ENCODE measurements around the gene SEMA3A. TPM values are rescaled to one million over a fixed set of nuclear protein-coding genes. Genes with fewer than 3 reads are reported as not detected.
A peak's percentile ranks its signal among the peaks of the same experiment; 100 is the strongest.

Gene SEMA3A
- total and polyA plus RNA-seq, 2 of the 4 experiments (the other 2 are of a cell fraction) = 31.2 to 213 TPM

DNA sequence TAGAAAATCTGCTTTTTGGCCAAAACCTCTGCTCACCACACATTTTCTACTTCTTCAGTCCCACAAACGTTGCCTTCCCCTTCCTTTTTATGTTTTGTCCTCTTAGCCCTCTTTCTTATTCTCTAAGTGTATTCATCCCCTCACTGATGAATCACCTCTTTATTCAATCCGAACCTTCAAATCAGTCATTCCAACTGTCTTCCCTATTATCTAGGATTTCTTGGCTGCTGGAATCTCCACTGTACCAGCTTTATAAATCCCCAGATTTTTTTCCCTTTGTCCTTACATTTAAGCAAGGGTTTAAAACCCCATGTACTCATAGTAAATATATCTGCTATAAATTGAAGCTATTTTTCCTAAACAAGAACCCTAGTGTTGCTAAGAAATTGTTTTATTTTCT is 176.9 kb downstream of the SEMA3A start:
- Histone ChIP-seq H2BK15ac (ENCODE audit: low read depth, low read length) (no peak overlapping the region), H2BK20ac (ENCODE audit: low read depth, low read length) (no peak overlapping the region), H4K91ac (ENCODE audit: insufficient read depth, low read depth, low read length) (no peak overlapping the region), H2BK5ac (ENCODE audit: low read depth, low read length, poor library complexity, severe bottlenecking) (no peak overlapping the region), H3K27me3 (ENCODE audit: control insufficient read depth, insufficient read depth, low read length) (no peaks in the 10 kb centered on the region), H3K27ac (ENCODE audit: insufficient read depth, low read length) (no peak overlapping the region), H4K20me1 (ENCODE audit: insufficient read depth, low read length) (no peaks in the 10 kb centered on the region), H3K4me1 (ENCODE audit: control insufficient read depth, insufficient read depth, low read length) (no peaks in the 10 kb centered on the region; the same call in 1 of the 2 replicates), H3K4me3 (ENCODE audit: insufficient read depth, low read depth, low read length) (no peak overlapping the region), H2BK120ac (ENCODE audit: low read depth, low read length) (no peak overlapping the region), H3K9me1 (ENCODE audit: insufficient read depth, low read length) (no peaks in the 10 kb centered on the region; the same call in 1 of the 2 replicates), H2AFZ (replicated peaks; ENCODE audit: low read length, poor library complexity) (no peak overlapping the region), H3K4ac (ENCODE audit: low read depth, low read length) (no peak overlapping the region), H3K23ac (ENCODE audit: low read depth, low read length) (no peak overlapping the region), H3K9me3 (ENCODE audit: control insufficient read depth, insufficient read depth, low read length) (no peaks in the 10 kb centered on the region), H4K8ac (ENCODE audit: low read depth in 2 of 2, low read length in 2 of 2) (no peak overlapping the region), H3K14ac (replicated peaks; ENCODE audit: low read depth, low read length) (no peak overlapping the region; the same call in 1 of the 2 replicates), H3K36me3 (ENCODE audit: control insufficient read depth, insufficient read depth, low read length) (peaks cover 3% of the 10 kb centered on the region), H3K4me2 (ENCODE audit: low read depth, low read length) (no peak overlapping the region), H3K56ac (ENCODE audit: extremely low read depth, insufficient read depth, low read length) (no peak overlapping the region), H3K79me1 (ENCODE audit: low read depth in 1 of 2, low read length in 2 of 2) (peaks cover 10 to 27% of the 10 kb centered on the region in 2 experiments; a peak in 3 of 4 replicates), H3K18ac (ENCODE audit: low read depth, low read length) (peak overlapping the region; percentile 18; the same call in 1 of the 2 replicates), H2AK9ac (replicated peaks; ENCODE audit: low read depth, low read length, poor library complexity) (no peak overlapping the region), H2AK5ac (ENCODE audit: low read depth, low read length) (no peak overlapping the region), H3K9ac (ENCODE audit: low read depth, low read length) (no peak overlapping the region), H4K5ac (ENCODE audit: low read depth, low read length) (no peak overlapping the region)
- CTCF ChIA-PET = no interaction called here
- in situ Hi-C loops (cut with MboI; ENCODE audit: low sequenced_read_pairs) (no loop called here), intact Hi-C loops (cut with micrococcal nuclease) (no loop called here), dilution Hi-C loops (cut with HindIII; ENCODE audit: low sequenced_read_pairs, unreplicated experiment) (no loop called here)
- no peak for TF ChIP-seq BHLHE40 (IDR thresholded peaks at IDR 0.05; ENCODE audit: low read depth, low read length)
- no peak for TF ChIP-seq ELK1 (IDR thresholded peaks at IDR 0.05; ENCODE audit: borderline replicate concordance, low read depth, low read length)
- TF ChIP-seq CHD1 (IDR thresholded peaks at IDR 0.05; ENCODE audit: low read depth, low read length) = no peak
- BruUV-seq (replicated peaks) = no TSS peak
- 38% methylated on average over 1 of the region's 2 CpGs; no CpG with 5 or more reads in 1 of the 2 experiments for WGBS, 2 experiments (ENCODE audit: extremely low coverage in 2 of 2, insufficient read length in 1 of 2)
- ATAC-seq (ENCODE audit: low read depth) (no peak), DNase-seq (no peak)
- POLR2A ChIA-PET (ENCODE audit: unreplicated experiment) = interaction anchor here (0.6 kb wide), 1 partner anchor 41 kb away, joined by 3 read pairs; no protein-coding TSS in a partner anchor
